T-helper 1 cell treated with Interleukin-12 subunit alpha and Interleukin-12 subunit beta and Interleukin-4 antibody, amounts not matched to agents 30 ng/mL and 1 ng/mL, for 36 hours (primary cell): ENCODE data around the gene PDE3B. TPM values are rescaled to one million over a fixed set of nuclear protein-coding genes. Genes with fewer than 3 reads are reported as not detected.
"Not testable (repeated sequence)": the region's sequence is repeated elsewhere in the genome, so short reads cannot be mapped to it uniquely, and the experiment has no call there.

Source experiments
- intact Hi-C: fragments of 100-400 bp; cut with micrococcal nuclease; formaldehyde crosslinking; loops from one replicate; pipeline ENCODE4 v1.15.1; 2024
- total RNA-seq: library from RNA; stranded (reverse); gene quantifications from 2 replicates; pipeline ENCODE4 v1.2.3, GENCODE V29; 2022

The PDE3B gene
- total RNA-seq, 1 donor from 2014 or later: 125 TPM

- intact Hi-C loops: no loop called here
Measured at GRCh38 chr11:14673824-14674405, 30.3 kb downstream of the PDE3B start.

GRCh38 chr11:14676068-14676467 lies 32.5 kb downstream of the PDE3B start:
- intact Hi-C loops: no loop called here

- intact Hi-C loops: no loop called here
Measured at GRCh38 chr11:14677146-14677545, 33.5 kb downstream of the PDE3B start.

GRCh38 chr11:14678350-14678749 lies 34.7 kb downstream of the PDE3B start:
- intact Hi-C loops: no loop called here

GRCh38 chr11:14679662-14680061 lies 36.1 kb downstream of the PDE3B start:
- intact Hi-C loops: no loop called here

GRCh38 chr11:14684234-14684915 lies 40.8 kb downstream of the PDE3B start:
- intact Hi-C loops: not testable (repeated sequence)

- intact Hi-C loops: no loop called here
Measured at GRCh38 chr11:14687456-14687855, 43.9 kb downstream of the PDE3B start.

- intact Hi-C loops: no loop called here
Measured at GRCh38 chr11:14687943-14688627, 44.5 kb downstream of the PDE3B start.

GRCh38 chr11:14695656-14696055 lies 52.1 kb downstream of the PDE3B start:
- intact Hi-C loops: not testable (repeated sequence)

GRCh38 chr11:14698771-14699170 lies 55.2 kb downstream of the PDE3B start:
- intact Hi-C loops: no loop called here

- intact Hi-C loops: no loop called here
Measured at GRCh38 chr11:14700593-14700992, 57.0 kb downstream of the PDE3B start.

- intact Hi-C loops: no loop called here
Measured at GRCh38 chr11:14702760-14703159, 59.2 kb downstream of the PDE3B start.

- intact Hi-C loops: no loop called here
Measured at GRCh38 chr11:14703731-14704130, 60.1 kb downstream of the PDE3B start.

- intact Hi-C loops: no loop called here
Measured at GRCh38 chr11:14705067-14705466, 61.5 kb downstream of the PDE3B start.

GRCh38 chr11:14713496-14714244 lies 70.1 kb downstream of the PDE3B start:
- intact Hi-C loops: loop anchor here (2.0 to 5.0 kb wide), 2 partner anchors 51 to 66 kb away; no protein-coding TSS in a partner anchor

- intact Hi-C loops: not testable (repeated sequence)
Measured at GRCh38 chr11:14715669-14716068, 72.1 kb downstream of the PDE3B start.

- intact Hi-C loops: no loop called here
Measured at GRCh38 chr11:14722496-14722895, 78.9 kb downstream of the PDE3B start.

- intact Hi-C loops: no loop called here
Measured at GRCh38 chr11:14725150-14725549, 81.5 kb downstream of the PDE3B start.

GRCh38 chr11:14727215-14727614 lies 83.6 kb downstream of the PDE3B start:
- intact Hi-C loops: no loop called here

- intact Hi-C loops: loop anchor here (2.0 kb wide), 1 partner anchor 15 kb away; no protein-coding TSS in a partner anchor
Measured at GRCh38 chr11:14727746-14728145, 84.1 kb downstream of the PDE3B start.

- intact Hi-C loops: not testable (repeated sequence)
Measured at GRCh38 chr11:14740539-14740938, 96.9 kb downstream of the PDE3B start.

GRCh38 chr11:14741195-14741594 lies 97.6 kb downstream of the PDE3B start:
- intact Hi-C loops: no loop called here
